GM21529 (cell line): ENCODE measurements around the gene NSUN4.

ENCODE experiments used
- ATAC-seq: cut with Tn5 transposase; IDR thresholded peaks from one replicate; pipeline ENCODE4 v1.9.1; 2021; ENCODE audit not compliant: unreplicated experiment

NSUN4 gene

GRCh38 chr1:46404482-46405196 is 64.0 kb downstream of the NSUN4 start:
- no peak for ATAC-seq

GRCh38 chr1:46405197-46405555 is 64.6 kb downstream of the NSUN4 start:
- no peak for ATAC-seq

- no peak for ATAC-seq
Observed at GRCh38 chr1:46405724-46406123, 65.1 kb downstream of the NSUN4 start.

GRCh38 chr1:46406881-46407608 is 66.4 kb downstream of the NSUN4 start:
- ATAC-seq: no peak

GRCh38 chr1:46407636-46408035 is 67.0 kb downstream of the NSUN4 start:
- no peak for ATAC-seq

- ATAC-seq: no peak
Observed at GRCh38 chr1:46408356-46409062, 67.9 kb downstream of the NSUN4 start.

GRCh38 chr1:46409063-46409372 is 68.4 kb downstream of the NSUN4 start:
- no peak for ATAC-seq

- ATAC-seq: no peak
Observed at GRCh38 chr1:46410156-46411009, 69.8 kb downstream of the NSUN4 start.

- no peak for ATAC-seq
Observed at GRCh38 chr1:46411010-46411405, 70.4 kb downstream of the NSUN4 start.
